NAMALWA (cell line): Measurements from ENCODE around the gene STX4.
"Not testable (repeated sequence)": the region's sequence is repeated elsewhere in the genome, so short reads cannot be mapped to it uniquely, and the experiment has no call there.

Experiments used
- DNase-seq: peaks from one replicate; pipeline ENCODE4 v3.0.0-alpha.2; 2015; ENCODE audit warnings: low spot score

STX4 gene

GRCh38 chr16:30998852-30999761 lies 34.3 kb upstream of the STX4 start:
- DNase-seq: no peak

DNA sequence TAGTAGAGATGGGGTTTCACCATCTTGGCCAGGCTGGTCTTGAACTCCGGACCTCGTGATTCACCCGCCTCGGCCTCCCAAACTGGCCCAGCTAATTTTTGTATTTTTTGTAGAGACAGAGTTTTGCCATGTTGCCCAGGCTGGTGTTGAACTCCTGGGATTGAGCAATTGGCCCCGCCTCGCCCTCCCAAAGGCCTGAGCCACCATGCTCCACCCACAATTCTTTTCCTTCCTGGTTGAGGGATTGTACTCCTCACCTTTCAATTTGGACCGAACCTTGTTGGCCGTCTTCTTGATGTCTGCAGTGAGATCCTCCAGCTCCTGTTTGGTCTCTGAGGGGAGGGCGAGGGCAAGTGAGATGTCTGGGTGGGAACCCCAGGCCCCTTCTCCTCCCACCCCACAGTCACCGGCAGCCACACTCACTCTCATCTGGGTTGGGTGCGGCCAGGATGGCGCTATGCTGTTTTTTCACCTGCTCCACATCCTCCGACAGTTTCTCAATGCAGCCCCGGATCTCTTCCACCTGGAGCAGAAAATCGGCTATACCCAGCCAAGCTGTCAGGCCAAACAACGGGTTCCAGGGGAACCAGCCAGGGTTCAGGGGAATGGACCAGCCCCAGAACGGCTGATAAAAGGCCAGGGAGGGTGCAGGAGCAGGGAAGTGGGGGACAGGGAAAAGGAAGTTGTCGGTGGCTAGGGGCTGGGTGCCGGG lies 32.5 kb upstream of the STX4 start:
- no peak for DNase-seq

DNA sequence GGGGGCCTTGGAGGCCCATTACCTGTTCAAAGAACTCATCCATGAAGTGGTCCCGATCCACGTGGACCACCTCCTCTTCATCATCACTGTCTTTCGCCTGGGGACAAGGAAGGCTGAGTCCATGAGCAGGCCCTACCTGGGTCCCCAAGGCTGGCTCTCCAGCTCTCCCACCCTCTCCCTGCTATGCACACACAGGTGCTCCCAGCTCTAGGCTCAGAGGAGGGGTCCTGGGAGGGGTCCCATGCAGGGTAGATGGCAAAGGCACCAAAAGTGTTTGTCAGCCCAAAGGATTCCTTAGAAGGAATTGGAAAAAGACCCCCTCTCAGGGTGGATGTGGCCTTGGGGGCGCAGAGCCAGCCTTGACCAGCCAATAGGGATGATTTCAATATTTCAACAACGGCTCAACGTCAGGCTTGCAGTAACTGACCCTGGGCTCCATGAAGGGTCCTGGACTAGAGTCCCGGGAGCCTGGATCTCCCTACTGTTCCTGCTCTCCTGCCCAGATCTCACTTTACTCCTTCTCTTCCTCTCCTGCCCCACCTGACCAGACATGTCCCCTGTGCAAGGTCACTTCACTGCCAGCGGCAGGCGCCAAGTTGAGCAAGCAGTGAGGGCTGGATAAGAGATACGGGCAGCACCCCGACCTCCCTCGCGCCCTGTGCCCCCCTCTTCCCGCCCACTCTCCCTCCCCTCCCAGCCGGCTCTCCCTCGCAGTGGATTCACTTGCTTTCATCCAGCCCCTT lies 31.7 kb upstream of the STX4 start:
- DNase-seq: no peak

GRCh38 chr16:31002250-31002700 lies 31.1 kb upstream of the STX4 start:
- no peak for DNase-seq

DNA sequence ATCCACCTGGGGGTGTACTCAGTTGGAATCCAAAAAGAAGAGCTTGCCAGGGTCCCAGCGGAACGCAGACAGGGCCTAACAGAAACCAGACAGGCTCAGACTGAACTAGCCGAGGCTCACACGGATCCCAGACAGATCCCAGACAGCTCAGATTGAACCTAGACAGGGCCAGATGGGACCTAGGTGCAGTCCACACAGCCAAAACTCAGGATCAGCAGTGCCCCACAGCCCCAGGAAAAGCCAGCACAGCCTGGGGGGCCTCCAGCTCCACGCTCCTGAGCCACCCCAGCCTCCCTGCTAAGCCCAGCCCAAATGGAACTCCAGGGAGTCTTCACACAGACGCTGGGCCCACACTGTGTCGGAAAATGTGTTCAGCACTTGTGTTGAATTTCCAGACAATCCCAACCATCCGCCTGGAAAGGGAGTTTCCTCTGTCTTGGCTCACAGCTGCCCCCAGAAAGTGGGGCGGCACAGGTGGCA lies 30.5 kb upstream of the STX4 start:
- no peak for DNase-seq

GRCh38 chr16:31003744-31004143 lies 29.6 kb upstream of the STX4 start:
- DNase-seq: no peak

DNA sequence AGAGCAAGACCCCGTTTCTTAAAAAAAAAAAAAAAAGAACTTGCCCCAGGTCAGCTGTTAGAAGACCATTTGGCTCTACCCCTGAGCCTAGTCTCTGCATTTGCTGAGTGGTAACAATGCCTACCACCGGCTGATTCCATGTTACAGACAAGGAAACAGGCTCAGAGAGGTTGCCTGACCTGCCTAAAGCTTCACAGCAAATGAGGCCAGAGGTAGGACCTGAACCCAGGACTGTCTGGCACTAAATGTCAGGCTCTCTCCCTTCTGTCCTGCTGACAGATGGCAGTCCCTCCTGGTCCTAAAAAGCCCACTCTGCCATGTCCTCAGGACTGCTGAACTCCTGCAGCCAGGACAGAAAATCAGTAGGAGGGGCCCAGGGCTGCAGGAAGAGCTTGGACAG lies 28.7 kb upstream of the STX4 start:
- no peak for DNase-seq

- DNase-seq: no peak
Observed at GRCh38 chr16:31005350-31006085, 27.8 kb upstream of the STX4 start.

DNA sequence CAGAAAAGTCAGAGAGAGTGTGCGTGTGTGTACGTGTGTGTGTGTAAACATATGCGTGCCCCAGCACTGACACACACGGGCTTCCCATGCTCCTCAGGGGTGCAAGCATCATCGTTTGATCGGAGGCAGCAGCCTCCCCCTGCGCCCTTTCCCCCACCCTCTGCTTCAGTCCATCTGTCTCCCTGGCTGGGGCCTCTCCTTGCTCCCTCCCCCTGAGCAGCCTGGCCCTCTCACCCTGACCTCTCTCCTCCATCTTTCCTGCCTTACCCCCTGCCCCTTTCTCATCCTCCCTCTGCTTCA lies 27.3 kb upstream of the STX4 start:
- no peak for DNase-seq

- DNase-seq: no peak
Observed at GRCh38 chr16:31006589-31006988, 26.8 kb upstream of the STX4 start.

DNA sequence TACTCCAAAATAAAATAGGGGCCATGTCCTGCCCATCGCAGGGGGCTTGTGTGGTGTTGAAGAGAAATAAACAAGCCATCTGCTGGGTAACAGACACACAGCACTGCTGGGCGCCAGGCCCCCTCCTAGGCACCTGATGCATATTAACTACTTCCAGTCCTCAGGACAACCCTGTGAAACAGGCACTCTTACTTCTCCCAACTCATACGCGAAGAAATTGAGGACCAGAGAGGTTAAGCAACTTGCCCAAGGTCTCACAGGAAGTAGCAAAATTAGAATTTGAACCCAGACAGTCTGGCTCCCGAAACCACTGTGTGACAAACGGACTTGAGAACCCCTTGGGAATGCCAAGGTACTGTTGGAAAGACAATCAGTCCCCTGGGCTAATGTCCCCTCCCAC lies 25.7 kb upstream of the STX4 start:
- no peak for DNase-seq

GRCh38 chr16:31008149-31008548 lies 25.2 kb upstream of the STX4 start:
- no peak for DNase-seq

- no peak for DNase-seq
Observed at GRCh38 chr16:31008551-31008950, 24.8 kb upstream of the STX4 start.

DNA sequence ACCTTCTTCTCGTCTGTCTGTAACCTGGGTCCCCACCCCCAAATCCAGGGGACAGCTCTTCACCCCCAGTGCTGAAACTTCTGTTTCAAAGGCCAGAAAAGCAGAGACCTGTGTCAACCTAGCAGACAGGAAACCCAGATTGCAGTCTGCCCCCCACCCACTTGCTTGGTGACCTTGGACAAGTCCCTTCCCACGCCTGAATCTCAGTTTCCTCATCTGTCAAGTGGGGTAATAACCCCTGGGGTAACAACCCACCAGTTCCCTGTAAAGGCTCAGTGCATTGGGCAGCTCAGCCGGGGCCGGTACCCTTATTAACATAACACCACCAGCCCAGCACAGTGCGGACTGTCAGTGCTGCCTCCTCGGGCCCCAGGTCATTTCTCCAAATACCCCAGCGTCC lies 24.2 kb upstream of the STX4 start:
- DNase-seq: no peak

DNA sequence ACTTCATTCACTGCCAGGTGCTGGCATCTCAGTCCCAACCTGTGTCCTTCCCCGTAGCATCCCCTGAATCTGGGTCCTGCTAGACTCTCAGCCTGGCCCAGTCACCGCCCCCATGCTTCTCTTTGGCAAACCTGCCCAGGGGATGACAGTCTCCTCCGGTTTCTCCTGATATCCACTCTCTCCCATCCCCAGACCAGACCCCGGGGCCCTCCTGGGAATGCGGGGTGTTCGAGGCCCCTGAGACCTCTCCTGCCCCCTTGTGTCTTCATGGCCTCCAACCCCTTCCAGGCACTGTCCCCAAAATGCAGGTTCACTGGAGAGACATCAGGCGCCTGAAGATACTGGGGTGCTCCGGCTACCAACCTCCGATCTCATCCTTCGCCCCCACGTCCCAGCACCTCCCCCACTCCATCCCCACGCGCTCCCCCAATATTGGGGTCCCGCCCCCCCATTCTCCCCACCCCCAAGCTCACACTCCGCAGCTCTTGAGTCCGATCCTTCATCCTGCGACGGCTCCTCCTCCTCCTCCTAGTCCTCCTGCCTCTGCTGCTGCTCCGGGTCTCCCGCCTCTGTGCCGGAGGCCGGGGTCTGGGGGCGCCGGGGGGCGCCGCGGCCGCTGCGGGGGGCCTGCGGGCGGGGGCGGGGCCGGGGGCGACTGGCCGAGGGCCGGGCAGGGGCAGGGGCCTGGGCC lies 23.3 kb upstream of the STX4 start:
- DNase-seq: no peak

- DNase-seq: no peak
Observed at GRCh38 chr16:31010585-31011325, 22.6 kb upstream of the STX4 start, which contains the start of gene STX1B. Gene STX1B, minus strand, starts transcription at chr16:31010638. Its CDS starts 242 bp downstream, at chr16:31010396.

DNA sequence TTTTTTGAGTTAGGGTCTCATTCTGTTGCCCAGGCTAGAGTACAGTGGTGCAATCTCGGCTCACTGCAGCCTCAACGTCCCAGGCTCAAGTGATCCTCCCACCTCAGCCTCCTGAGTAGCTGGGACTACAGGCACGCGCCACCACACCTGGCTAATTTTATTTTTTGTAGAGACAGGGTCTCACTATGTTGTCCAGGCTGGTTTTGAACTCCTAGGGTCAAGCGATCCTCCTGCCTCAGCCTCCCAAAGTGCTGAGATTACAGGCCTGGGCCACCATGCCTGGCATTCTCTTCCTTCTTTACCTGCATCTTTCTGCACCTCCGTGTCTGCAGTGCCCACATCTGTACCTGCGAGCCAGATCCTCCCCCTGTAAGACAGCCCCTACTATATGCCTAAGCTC lies 21.5 kb upstream of the STX4 start:
- DNase-seq: not testable (repeated sequence)

GRCh38 chr16:31013292-31013691 lies 20.1 kb upstream of the STX4 start:
- DNase-seq: not testable (repeated sequence)

GRCh38 chr16:31016018-31016417 lies 17.3 kb upstream of the STX4 start:
- DNase-seq: no peak

DNA sequence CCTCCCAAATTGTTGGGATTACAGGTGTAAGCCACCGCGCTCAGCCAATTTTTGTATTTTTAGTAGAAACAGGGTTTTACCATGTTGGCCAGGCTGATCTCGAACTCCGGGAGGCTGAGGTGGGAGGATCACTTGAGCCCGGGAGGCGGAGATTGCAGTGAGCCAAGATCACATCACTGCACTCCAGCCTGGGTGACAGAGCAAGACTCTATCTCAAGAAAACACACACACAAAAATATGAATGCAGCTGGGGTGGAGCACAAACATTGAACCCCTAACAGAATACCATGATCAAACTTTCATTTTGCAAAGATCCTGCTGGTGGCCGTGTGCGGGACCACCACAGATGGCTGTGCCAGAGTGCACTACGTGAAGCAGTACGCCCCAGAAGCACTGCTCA lies 15.6 kb upstream of the STX4 start:
- not testable (repeated sequence) for DNase-seq

DNA sequence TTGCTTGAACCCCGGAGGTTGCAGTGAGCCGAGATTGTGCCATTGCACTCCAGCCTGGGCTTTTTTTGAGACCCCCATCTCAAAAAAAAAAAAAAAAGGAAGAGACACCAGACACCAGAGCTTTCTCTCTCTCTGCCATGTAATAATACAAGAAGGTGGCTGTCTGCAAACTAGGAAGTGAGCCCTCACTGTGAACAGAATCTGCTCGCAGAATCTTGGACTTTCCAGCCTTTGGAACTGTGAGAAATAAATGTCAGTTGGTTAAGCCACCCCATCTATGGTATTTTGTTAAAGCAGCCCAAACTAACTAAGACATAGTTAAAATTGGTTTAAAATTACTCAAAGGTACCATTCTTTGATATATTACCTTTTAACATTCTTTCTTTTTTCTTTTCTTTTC lies 12.8 kb upstream of the STX4 start:
- no peak for DNase-seq
